HepG2 (cell line): ENCODE data around the gene PAIP1. TPM values are rescaled to one million over a fixed set of nuclear protein-coding genes. Genes with fewer than 3 reads are reported as not detected.
A peak's percentile ranks its signal among the peaks of the same experiment; 100 is the strongest.

Experiments used
- AHR ChIP-seq: IDR thresholded peaks from 2 replicates; pipeline ENCODE4 v1.6.1; 2018; ENCODE audit warnings: missing genetic modification reagents, missing compliant biosample characterization
- CEBPB ChIP-seq: IDR thresholded peaks from 2 replicates; pipeline ENCODE4 v1.6.1; 2011; ENCODE audit warnings: low read depth, low read length, improper control_type of control experiment, borderline replicate concordance
- HDAC1 ChIP-seq: sonication (generic); formaldehyde crosslinking; IDR thresholded peaks from 2 replicates; pipeline ENCODE4 v1.5.1; 2020; ENCODE audit warnings: mild to moderate bottlenecking, missing genetic modification reagents
- NFRKB ChIP-seq: fragments of 450-650 bp; IDR thresholded peaks from 2 replicates; pipeline ENCODE4 v1.6.1; 2017
- PHF5A ChIP-seq: IDR thresholded peaks from one replicate; pipeline ENCODE4 v1.6.1; 2018; ENCODE audit warnings: low read depth, missing genetic modification reagents; ENCODE audit not compliant: unreplicated experiment
- TARDBP ChIP-seq: sonication (generic); formaldehyde crosslinking; IDR thresholded peaks from 2 replicates; pipeline ENCODE4 v1.8.0; 2022; ENCODE audit warnings: mild to moderate bottlenecking, missing genetic modification reagents
- ZNF431 ChIP-seq: sonication (generic); formaldehyde crosslinking; IDR thresholded peaks from 2 replicates; pipeline ENCODE4 v1.9.0; 2022; ENCODE audit warnings: missing genetic modification reagents, low read depth, mild to moderate bottlenecking, borderline replicate concordance
- ZNF451 ChIP-seq: sonication (generic); formaldehyde crosslinking; IDR thresholded peaks from 2 replicates; pipeline ENCODE4 v1.5.0; 2020; ENCODE audit warnings: mild to moderate bottlenecking, missing genetic modification reagents
- ZNF501 ChIP-seq: sonication (generic); formaldehyde crosslinking; IDR thresholded peaks from 2 replicates; pipeline ENCODE4 v1.5.1; 2020; ENCODE audit warnings: mild to moderate bottlenecking, moderate library complexity, missing genetic modification reagents
- ZNF562 ChIP-seq: sonication (generic); formaldehyde crosslinking; IDR thresholded peaks from 2 replicates; pipeline ENCODE4 v1.8.0; 2022; ENCODE audit warnings: missing genetic modification reagents, borderline replicate concordance
- polyA plus RNA-seq, 8 experiments: library from polyadenylated mRNA; depleted of rRNA in 3 of 8; stranded (reverse) in 7 of 8; unstranded in 1 of 8; fragments of >200 nt; fragmentation: Illumina TruSeq in 4 of 8; extraction: Trizol in 4 of 8; gene quantifications; 2 replicates each; pipeline versions ENCODE4 v1.2.1 to v1.2.3, GENCODE V29; 2011 to 2016; ENCODE audit warnings: low read depth in 4 of 8, missing spikeins in 1 of 8, mixed read lengths in 1 of 8; ENCODE audit not compliant: insufficient read depth in 1 of 8
- total RNA-seq, 5 experiments: library from RNA; depleted of rRNA; stranded (reverse); fragments of >200 nt; fragmentation: Illumina TruSeq; extraction: Trizol; gene quantifications; 2 replicates each; pipeline ENCODE4 v1.2.3, GENCODE V29; 2016; ENCODE audit warnings: low read depth in 1 of 5
- TF ChIP-seq, protein P1 (sequence below): sonication (generic); formaldehyde crosslinking; IDR thresholded peaks from 2 replicates; pipeline ENCODE4 v1.8.0; 2022; ENCODE audit warnings: mild to moderate bottlenecking, missing genetic modification reagents, moderate library complexity
- TF ChIP-seq, protein P2 (sequence below): sonication (generic); formaldehyde crosslinking; IDR thresholded peaks from 2 replicates; pipeline ENCODE4 v1.8.0; 2022; ENCODE audit warnings: mild to moderate bottlenecking, missing genetic modification reagents, moderate library complexity
- TF ChIP-seq, protein P3 (sequence below): sonication (generic); formaldehyde crosslinking; IDR thresholded peaks from 2 replicates; pipeline ENCODE4 v1.5.0; 2020; ENCODE audit warnings: missing genetic modification reagents
- TF ChIP-seq, protein P4 (sequence below): IDR thresholded peaks from 2 replicates; pipeline ENCODE4 v1.6.1; 2016; ENCODE audit warnings: missing compliant biosample characterization, missing genetic modification reagents, borderline replicate concordance
- TF ChIP-seq, protein P5 (sequence below): sonication (generic); formaldehyde crosslinking; conservative IDR thresholded peaks from 2 replicates; pipeline ENCODE4 v1.4.0; 2020; ENCODE audit warnings: missing genetic modification reagents
- TF ChIP-seq, protein P6 (sequence below): sonication (generic); formaldehyde crosslinking; IDR thresholded peaks from 2 replicates; pipeline ENCODE4 v1.4.0; 2020; ENCODE audit warnings: mild to moderate bottlenecking, low read depth, missing genetic modification reagents
- TF ChIP-seq, protein P7 (sequence below): IDR thresholded peaks from 2 replicates; pipeline ENCODE4 v1.6.1; 2016; ENCODE audit warnings: low read depth, control low read depth
- TF ChIP-seq, protein P8 (sequence below): sonication (generic); formaldehyde crosslinking; conservative IDR thresholded peaks from 2 replicates; pipeline ENCODE4 v1.8.1; 2023; ENCODE audit warnings: missing genetic modification reagents

Gene PAIP1
- total and polyA plus RNA-seq, 2 of the 13 experiments (the other 11 are each of a cell fraction or from before 2014, with no cell fraction given), result 96.6 to 116 TPM

DNA sequence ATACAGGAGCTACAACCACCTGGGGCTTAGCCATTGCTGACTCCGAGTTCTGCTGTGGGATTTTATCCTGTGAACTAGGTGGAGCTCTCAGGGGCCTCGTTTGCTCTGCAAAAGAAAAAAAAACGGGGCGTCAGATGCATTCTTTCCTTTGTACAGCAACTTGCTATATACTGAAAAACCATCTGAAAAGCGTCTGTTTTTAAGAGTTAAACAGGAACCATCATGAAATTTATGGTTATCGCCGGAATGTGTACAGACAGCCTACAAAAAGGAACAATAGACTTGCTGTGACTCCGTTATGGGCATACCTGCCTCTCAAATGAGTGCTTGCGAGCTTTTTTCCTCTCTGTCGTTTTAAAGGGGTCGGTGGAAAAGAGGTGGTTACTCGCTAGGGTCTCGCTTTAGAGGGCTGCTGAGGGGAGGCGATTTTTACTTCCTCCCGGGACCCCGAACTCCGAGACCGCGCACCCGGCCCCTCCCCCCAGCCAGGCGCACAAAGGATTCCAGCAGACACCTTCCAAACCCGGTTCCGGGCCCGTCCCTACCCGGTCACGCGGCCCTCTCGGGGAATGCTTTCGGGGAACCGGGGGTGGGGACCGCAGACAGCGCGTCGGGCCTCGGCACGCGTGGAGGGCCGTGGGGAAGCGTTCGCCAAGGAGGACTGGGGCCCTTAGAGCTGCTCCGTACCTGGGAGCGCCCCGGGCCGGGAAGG lies 826 bp downstream of the PAIP1 start (continued):
- TF ChIP-seq, protein P1, sequence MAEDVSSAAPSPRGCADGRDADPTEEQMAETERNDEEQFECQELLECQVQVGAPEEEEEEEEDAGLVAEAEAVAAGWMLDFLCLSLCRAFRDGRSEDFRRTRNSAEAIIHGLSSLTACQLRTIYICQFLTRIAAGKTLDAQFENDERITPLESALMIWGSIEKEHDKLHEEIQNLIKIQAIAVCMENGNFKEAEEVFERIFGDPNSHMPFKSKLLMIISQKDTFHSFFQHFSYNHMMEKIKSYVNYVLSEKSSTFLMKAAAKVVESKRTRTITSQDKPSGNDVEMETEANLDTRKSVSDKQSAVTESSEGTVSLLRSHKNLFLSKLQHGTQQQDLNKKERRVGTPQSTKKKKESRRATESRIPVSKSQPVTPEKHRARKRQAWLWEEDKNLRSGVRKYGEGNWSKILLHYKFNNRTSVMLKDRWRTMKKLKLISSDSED (CRISPR knock-in tag), result no peak
- TF ChIP-seq PHF5A (no peak), ZNF562 (no peak), TARDBP (CRISPR knock-in tag) (no peak), AHR (0 out of 2 replicates have a peak, but pooled peaks have one; percentile 18), NFRKB (no peak), CEBPB (no peak), HDAC1 (CRISPR knock-in tag) (peak; percentile 36; the same call in 1 of the 2 replicates), ZNF431 (no peak), ZNF451 (CRISPR knock-in tag) (no peak), ZNF501 (CRISPR knock-in tag) (peak; percentile 26; the same call in 1 of the 2 replicates)
- TF ChIP-seq, protein P2, sequence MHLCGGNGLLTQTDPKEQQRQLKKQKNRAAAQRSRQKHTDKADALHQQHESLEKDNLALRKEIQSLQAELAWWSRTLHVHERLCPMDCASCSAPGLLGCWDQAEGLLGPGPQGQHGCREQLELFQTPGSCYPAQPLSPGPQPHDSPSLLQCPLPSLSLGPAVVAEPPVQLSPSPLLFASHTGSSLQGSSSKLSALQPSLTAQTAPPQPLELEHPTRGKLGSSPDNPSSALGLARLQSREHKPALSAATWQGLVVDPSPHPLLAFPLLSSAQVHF (CRISPR knock-in tag), result no peak
- TF ChIP-seq, protein P3, sequence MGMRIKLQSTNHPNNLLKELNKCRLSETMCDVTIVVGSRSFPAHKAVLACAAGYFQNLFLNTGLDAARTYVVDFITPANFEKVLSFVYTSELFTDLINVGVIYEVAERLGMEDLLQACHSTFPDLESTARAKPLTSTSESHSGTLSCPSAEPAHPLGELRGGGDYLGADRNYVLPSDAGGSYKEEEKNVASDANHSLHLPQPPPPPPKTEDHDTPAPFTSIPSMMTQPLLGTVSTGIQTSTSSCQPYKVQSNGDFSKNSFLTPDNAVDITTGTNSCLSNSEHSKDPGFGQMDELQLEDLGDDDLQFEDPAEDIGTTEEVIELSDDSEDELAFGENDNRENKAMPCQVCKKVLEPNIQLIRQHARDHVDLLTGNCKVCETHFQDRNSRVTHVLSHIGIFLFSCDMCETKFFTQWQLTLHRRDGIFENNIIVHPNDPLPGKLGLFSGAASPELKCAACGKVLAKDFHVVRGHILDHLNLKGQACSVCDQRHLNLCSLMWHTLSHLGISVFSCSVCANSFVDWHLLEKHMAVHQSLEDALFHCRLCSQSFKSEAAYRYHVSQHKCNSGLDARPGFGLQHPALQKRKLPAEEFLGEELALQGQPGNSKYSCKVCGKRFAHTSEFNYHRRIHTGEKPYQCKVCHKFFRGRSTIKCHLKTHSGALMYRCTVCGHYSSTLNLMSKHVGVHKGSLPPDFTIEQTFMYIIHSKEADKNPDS (CRISPR knock-in tag), result no peak
- TF ChIP-seq, protein P4, sequence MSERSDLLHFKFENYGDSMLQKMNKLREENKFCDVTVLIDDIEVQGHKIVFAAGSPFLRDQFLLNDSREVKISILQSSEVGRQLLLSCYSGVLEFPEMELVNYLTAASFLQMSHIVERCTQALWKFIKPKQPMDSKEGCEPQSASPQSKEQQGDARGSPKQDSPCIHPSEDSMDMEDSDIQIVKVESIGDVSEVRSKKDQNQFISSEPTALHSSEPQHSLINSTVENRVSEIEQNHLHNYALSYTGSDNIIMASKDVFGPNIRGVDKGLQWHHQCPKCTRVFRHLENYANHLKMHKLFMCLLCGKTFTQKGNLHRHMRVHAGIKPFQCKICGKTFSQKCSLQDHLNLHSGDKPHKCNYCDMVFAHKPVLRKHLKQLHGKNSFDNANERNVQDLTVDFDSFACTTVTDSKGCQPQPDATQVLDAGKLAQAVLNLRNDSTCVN (CRISPR knock-in tag), result no peak
- TF ChIP-seq, protein P5, sequence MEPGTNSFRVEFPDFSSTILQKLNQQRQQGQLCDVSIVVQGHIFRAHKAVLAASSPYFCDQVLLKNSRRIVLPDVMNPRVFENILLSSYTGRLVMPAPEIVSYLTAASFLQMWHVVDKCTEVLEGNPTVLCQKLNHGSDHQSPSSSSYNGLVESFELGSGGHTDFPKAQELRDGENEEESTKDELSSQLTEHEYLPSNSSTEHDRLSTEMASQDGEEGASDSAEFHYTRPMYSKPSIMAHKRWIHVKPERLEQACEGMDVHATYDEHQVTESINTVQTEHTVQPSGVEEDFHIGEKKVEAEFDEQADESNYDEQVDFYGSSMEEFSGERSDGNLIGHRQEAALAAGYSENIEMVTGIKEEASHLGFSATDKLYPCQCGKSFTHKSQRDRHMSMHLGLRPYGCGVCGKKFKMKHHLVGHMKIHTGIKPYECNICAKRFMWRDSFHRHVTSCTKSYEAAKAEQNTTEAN, result no peak
- TF ChIP-seq, protein P6, sequence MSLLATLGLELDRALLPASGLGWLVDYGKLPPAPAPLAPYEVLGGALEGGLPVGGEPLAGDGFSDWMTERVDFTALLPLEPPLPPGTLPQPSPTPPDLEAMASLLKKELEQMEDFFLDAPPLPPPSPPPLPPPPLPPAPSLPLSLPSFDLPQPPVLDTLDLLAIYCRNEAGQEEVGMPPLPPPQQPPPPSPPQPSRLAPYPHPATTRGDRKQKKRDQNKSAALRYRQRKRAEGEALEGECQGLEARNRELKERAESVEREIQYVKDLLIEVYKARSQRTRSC, result no peak
- TF ChIP-seq, protein P7, sequence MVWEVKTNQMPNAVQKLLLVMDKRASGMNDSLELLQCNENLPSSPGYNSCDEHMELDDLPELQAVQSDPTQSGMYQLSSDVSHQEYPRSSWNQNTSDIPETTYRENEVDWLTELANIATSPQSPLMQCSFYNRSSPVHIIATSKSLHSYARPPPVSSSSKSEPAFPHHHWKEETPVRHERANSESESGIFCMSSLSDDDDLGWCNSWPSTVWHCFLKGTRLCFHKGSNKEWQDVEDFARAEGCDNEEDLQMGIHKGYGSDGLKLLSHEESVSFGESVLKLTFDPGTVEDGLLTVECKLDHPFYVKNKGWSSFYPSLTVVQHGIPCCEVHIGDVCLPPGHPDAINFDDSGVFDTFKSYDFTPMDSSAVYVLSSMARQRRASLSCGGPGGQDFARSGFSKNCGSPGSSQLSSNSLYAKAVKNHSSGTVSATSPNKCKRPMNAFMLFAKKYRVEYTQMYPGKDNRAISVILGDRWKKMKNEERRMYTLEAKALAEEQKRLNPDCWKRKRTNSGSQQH (CRISPR knock-in tag), result no peak
- TF ChIP-seq, protein P8, sequence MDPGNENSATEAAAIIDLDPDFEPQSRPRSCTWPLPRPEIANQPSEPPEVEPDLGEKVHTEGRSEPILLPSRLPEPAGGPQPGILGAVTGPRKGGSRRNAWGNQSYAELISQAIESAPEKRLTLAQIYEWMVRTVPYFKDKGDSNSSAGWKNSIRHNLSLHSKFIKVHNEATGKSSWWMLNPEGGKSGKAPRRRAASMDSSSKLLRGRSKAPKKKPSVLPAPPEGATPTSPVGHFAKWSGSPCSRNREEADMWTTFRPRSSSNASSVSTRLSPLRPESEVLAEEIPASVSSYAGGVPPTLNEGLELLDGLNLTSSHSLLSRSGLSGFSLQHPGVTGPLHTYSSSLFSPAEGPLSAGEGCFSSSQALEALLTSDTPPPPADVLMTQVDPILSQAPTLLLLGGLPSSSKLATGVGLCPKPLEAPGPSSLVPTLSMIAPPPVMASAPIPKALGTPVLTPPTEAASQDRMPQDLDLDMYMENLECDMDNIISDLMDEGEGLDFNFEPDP (CRISPR knock-in tag), result 0 out of 2 replicates have a peak, but pooled peaks have one; percentile 89
